IMR-90 (cell line): ENCODE results near the gene PEX5L. TPM values are rescaled to one million over a fixed set of nuclear protein-coding genes. Genes with fewer than 3 reads are reported as not detected.

Experiments used
- ATAC-seq: fragments of 200-7000 bp; cut with Tn5 transposase; 2 replicates; pipeline ENCODE4 v1.9.1; 2020; ENCODE audit warnings: low read depth, mild to moderate bottlenecking, moderate library complexity
- BruUV-seq: library from RNA; stranded (reverse); fragments of 400-500 nt; replicated peaks from 2 replicates; lab custom pipeline; 2021; lab: Mats Ljungman, UMichigan
- CTCF ChIA-PET: fragments of 300-600 bp; formaldehyde crosslinking; extraction: SDS; loops from one replicate; lab custom pipeline; 2021; ENCODE audit warnings: antibody characterized with exemption; lab: Yijun Ruan, JAX
- POLR2A ChIA-PET: fragments of 300-600 bp; sonication (Branson Sonifier 250); formaldehyde crosslinking; loops from one replicate; lab custom pipeline; 2022; ENCODE audit warnings: antibody characterized with exemption; ENCODE audit not compliant: unreplicated experiment; lab: Charles Lee
- DNase-seq: peaks from one replicate; pipeline ENCODE4 v3.0.0; 2013
- H2AFZ ChIP-seq: replicated peaks from 2 replicates; pipeline ENCODE3; 2013; ENCODE audit warnings: low read length, mild to moderate bottlenecking; ENCODE audit not compliant: poor library complexity
- H2AK5ac ChIP-seq: 2 replicates; pipeline ENCODE4 v1.6.1; 2013; ENCODE audit warnings: low read depth, low read length, inconsistent platforms
- H2AK9ac ChIP-seq: replicated peaks from 2 replicates; pipeline ENCODE3; 2013; ENCODE audit warnings: mild to moderate bottlenecking, low read depth, low read length, moderate library complexity; ENCODE audit not compliant: poor library complexity
- H2BK120ac ChIP-seq: 2 replicates; pipeline ENCODE4 v1.6.1; 2013; ENCODE audit warnings: low read depth, low read length, inconsistent platforms
- H2BK15ac ChIP-seq: 3 replicates; pipeline ENCODE4 v1.6.1; 2013; ENCODE audit warnings: low read depth, low read length, inconsistent platforms
- H2BK20ac ChIP-seq: 2 replicates; pipeline ENCODE4 v1.6.1; 2013; ENCODE audit warnings: low read depth, mild to moderate bottlenecking, inconsistent platforms, low read length, moderate library complexity
- H2BK5ac ChIP-seq: 2 replicates; pipeline ENCODE4 v1.6.1; 2013; ENCODE audit warnings: mild to moderate bottlenecking, low read depth, low read length, inconsistent platforms; ENCODE audit not compliant: poor library complexity, severe bottlenecking
- H3K14ac ChIP-seq: replicated peaks from 2 replicates; pipeline ENCODE4 v1.6.1; 2013; ENCODE audit warnings: low read depth, low read length, inconsistent platforms
- H3K18ac ChIP-seq: 2 replicates; pipeline ENCODE4 v1.6.1; 2013; ENCODE audit warnings: low read depth, low read length, control low read depth
- H3K23ac ChIP-seq: 2 replicates; pipeline ENCODE4 v1.6.1; 2013; ENCODE audit warnings: low read depth, low read length, inconsistent platforms
- H3K27ac ChIP-seq: 2 replicates; pipeline ENCODE4 v1.5.1; 2013; ENCODE audit warnings: mild to moderate bottlenecking, control low read depth, low read length; ENCODE audit not compliant: insufficient read depth
- H3K27me3 ChIP-seq: 2 replicates; pipeline ENCODE4 v1.6.1; 2013; ENCODE audit warnings: low read length; ENCODE audit not compliant: control insufficient read depth, insufficient read depth
- H3K36me3 ChIP-seq: 2 replicates; pipeline ENCODE4 v1.6.1; 2013; ENCODE audit warnings: low read length, mixed read lengths; ENCODE audit not compliant: control insufficient read depth, insufficient read depth
- H3K4ac ChIP-seq: 2 replicates; pipeline ENCODE4 v1.6.1; 2013; ENCODE audit warnings: low read depth, low read length, inconsistent platforms
- H3K4me1 ChIP-seq: 2 replicates; pipeline ENCODE4 v1.6.1; 2013; ENCODE audit warnings: low read length, mixed read lengths; ENCODE audit not compliant: control insufficient read depth, insufficient read depth
- H3K4me2 ChIP-seq: 2 replicates; pipeline ENCODE4 v1.6.1; 2013; ENCODE audit warnings: low read depth, mild to moderate bottlenecking, control low read depth, low read length, moderate library complexity
- H3K4me3 ChIP-seq: 2 replicates; pipeline ENCODE4 v1.5.1; 2013; ENCODE audit warnings: low read depth, mild to moderate bottlenecking, control low read depth, low read length, moderate library complexity; ENCODE audit not compliant: insufficient read depth
- H3K56ac ChIP-seq: 2 replicates; pipeline ENCODE4 v1.6.1; 2013; ENCODE audit warnings: low read length, inconsistent platforms; ENCODE audit not compliant: insufficient read depth; ENCODE audit errors: extremely low read depth
- H3K79me1 ChIP-seq, 2 experiments: 2 replicates each; pipeline ENCODE4 v1.6.1; 2013; ENCODE audit warnings: low read length in 2 of 2, inconsistent platforms in 1 of 2, low read depth in 1 of 2
- H3K9ac ChIP-seq: 2 replicates; pipeline ENCODE4 v1.6.1; 2013; ENCODE audit warnings: low read depth, low read length, control low read depth
- H3K9me1 ChIP-seq: 2 replicates; pipeline ENCODE4 v1.6.1; 2013; ENCODE audit warnings: low read length, inconsistent platforms; ENCODE audit not compliant: insufficient read depth
- H3K9me3 ChIP-seq: 2 replicates; pipeline ENCODE4 v1.6.1; 2013; ENCODE audit warnings: low read length; ENCODE audit not compliant: control insufficient read depth, insufficient read depth
- H4K20me1 ChIP-seq: 2 replicates; pipeline ENCODE4 v1.6.1; 2013; ENCODE audit warnings: low read length, inconsistent platforms; ENCODE audit not compliant: insufficient read depth
- H4K5ac ChIP-seq: 2 replicates; pipeline ENCODE4 v1.6.1; 2013; ENCODE audit warnings: mild to moderate bottlenecking, low read depth, low read length, control low read depth
- H4K8ac ChIP-seq, 2 experiments: 2 replicates each; pipeline ENCODE4 v1.6.1; 2013; ENCODE audit warnings: low read depth in 2 of 2, low read length in 2 of 2, control low read depth in 1 of 2, inconsistent platforms in 1 of 2
- H4K91ac ChIP-seq: 2 replicates; pipeline ENCODE4 v1.6.1; 2013; ENCODE audit warnings: low read depth, low read length, inconsistent platforms; ENCODE audit not compliant: insufficient read depth
- BHLHE40 ChIP-seq: fragments of 150-350 bp; IDR thresholded peaks from 2 replicates; pipeline ENCODE4 v1.6.1; 2016; ENCODE audit warnings: mild to moderate bottlenecking, low read depth, low read length
- CTCF ChIP-seq: conservative IDR thresholded peaks from 2 replicates; pipeline ENCODE4 v1.5.1; 2012; ENCODE audit warnings: mild to moderate bottlenecking, low read depth, low read length, improper control_type of control experiment
- MAZ ChIP-seq: IDR thresholded peaks from 2 replicates; pipeline ENCODE4 v1.6.1; 2012; ENCODE audit warnings: low read depth, mild to moderate bottlenecking, low read length, improper control_type of control experiment, moderate library complexity, borderline replicate concordance
- NFE2L2 ChIP-seq: fragments of 150-350 bp; IDR thresholded peaks from 2 replicates; pipeline ENCODE4 v1.6.1; 2016; ENCODE audit warnings: low read depth, mild to moderate bottlenecking, low read length
- RCOR1 ChIP-seq: IDR thresholded peaks from 2 replicates; pipeline ENCODE4 v1.6.1; 2012; ENCODE audit warnings: mild to moderate bottlenecking, low read length, improper control_type of control experiment; ENCODE audit not compliant: insufficient replicate concordance
- RFX5 ChIP-seq: IDR thresholded peaks from 2 replicates; pipeline ENCODE4 v1.8.0; 2012; ENCODE audit warnings: low read depth, mild to moderate bottlenecking, low read length, moderate library complexity
- SMC3 ChIP-seq: fragments of 150-350 bp; IDR thresholded peaks from 2 replicates; pipeline ENCODE4 v1.6.1; 2016; ENCODE audit warnings: low read depth, mild to moderate bottlenecking, antibody characterized with exemption, low read length, moderate library complexity
- WGBS, 2 experiments: methylation state at CpG; one replicate each; pipeline versions ENCODE4 v1.1.5 to v1.1.7; 2013; ENCODE audit warnings: missing lambda C conversion rate in 2 of 2; ENCODE audit not compliant: insufficient read length in 1 of 2; ENCODE audit errors: extremely low coverage in 2 of 2; 5-methylcytosine and 5-hydroxymethylcytosine counted together
- dilution Hi-C: fragments of 300-500 bp; cut with HindIII; formaldehyde crosslinking; loops from one replicate; pipeline ENCODE4 v1.14.3; 2018; ENCODE audit warnings: low sequenced_read_pairs; ENCODE audit not compliant: unreplicated experiment
- in situ Hi-C: fragments of 300-500 bp; cut with MboI; formaldehyde crosslinking; loops from 3 replicates; pipeline ENCODE4 v1.14.3; 2019; ENCODE audit warnings: low sequenced_read_pairs, inconsistent platforms, mixed read lengths
- intact Hi-C: fragments of 100-400 bp; cut with micrococcal nuclease; formaldehyde crosslinking; loops from 2 replicates; pipeline ENCODE4 v1.10.0; 2022
- polyA plus RNA-seq, 3 experiments: library from polyadenylated mRNA; depleted of rRNA; stranded (reverse); fragments of >200 nt; gene quantifications; 2 replicates each; pipeline ENCODE4 v1.2.3, GENCODE V29; 2012; ENCODE audit warnings: low replicate concordance in 1 of 3
- total RNA-seq: library from RNA; depleted of rRNA; stranded (reverse); fragments of >200 nt; gene quantifications from 2 replicates; pipeline ENCODE4 v1.2.3, GENCODE V29; 2012

PEX5L gene
- total and polyA plus RNA-seq, 2 of the 4 experiments (the other 2 are of a cell fraction), result not detected

- Histone ChIP-seq H3K4me2 (no peak overlapping the region), H3K14ac (no peak overlapping the region), H3K36me3 (no peaks in the 10 kb centered on the region), H4K91ac (no peak overlapping the region), H3K4ac (no peak overlapping the region), H2BK20ac (no peak overlapping the region), H3K27me3 (no peaks in the 10 kb centered on the region; the same call in 1 of the 2 replicates), H3K23ac (no peak overlapping the region), H4K5ac (no peak overlapping the region), H2BK15ac (no peak overlapping the region), H2BK5ac (no peak overlapping the region), H3K79me1 (no peaks in the 10 kb centered on the region), H2AFZ (no peak overlapping the region), H2BK120ac (no peak overlapping the region), H2AK5ac (no peak overlapping the region), H3K9me3 (no peaks in the 10 kb centered on the region), H4K8ac (no peak overlapping the region), H3K27ac (no peak overlapping the region), H3K9me1 (no peaks in the 10 kb centered on the region), H3K4me3 (no peak overlapping the region), H3K9ac (no peak overlapping the region), H2AK9ac (no peak overlapping the region), H3K56ac (no peak overlapping the region), H3K18ac (no peak overlapping the region), H4K20me1 (no peaks in the 10 kb centered on the region), H3K4me1 (no peaks in the 10 kb centered on the region)
- no peak for DNase-seq
- in situ Hi-C loops, result no loop called here
- intact Hi-C loops, result no loop called here
- ChIA-PET CTCF (no interaction called here), POLR2A (no interaction called here)
- BruUV-seq, result no TSS peak
- ATAC-seq, result no peak
- dilution Hi-C loops, result no loop called here
- no CpG with 5 or more reads among the region's 4 CpGs for WGBS, 2 experiments
- TF ChIP-seq NFE2L2 (no peak), BHLHE40 (no peak), RFX5 (no peak), MAZ (no peak), RCOR1 (no peak), CTCF (no peak), SMC3 (no peak)
Measured at GRCh38 chr3:180040966-180041365, 4.2 kb upstream of the PEX5L start.
